BJ (cell line): ENCODE measurements around the gene TTYH2. TPM values are rescaled to one million over a fixed set of nuclear protein-coding genes. Genes with fewer than 3 reads are reported as not detected.

Experiments
- CTCF ChIA-PET: fragments of 350-600 bp; formaldehyde crosslinking; extraction: SDS; loops from one replicate; lab custom pipeline; 2021; ENCODE audit warnings: antibody characterized with exemption, inconsistent platforms; lab: Yijun Ruan, JAX
- POLR2A ChIA-PET: fragments of 300-600 bp; sonication (Branson Sonifier 250); formaldehyde crosslinking; extraction: SDS; loops from one replicate; lab custom pipeline; 2021; ENCODE audit warnings: antibody characterized with exemption; lab: Charles Lee
- DNase-seq: peaks from one replicate; pipeline ENCODE4 v3.0.0-alpha.2; 2011; ENCODE audit warnings: low read depth
- H3K27me3 ChIP-seq: 2 replicates; pipeline ENCODE4 v1.6.0; 2011; ENCODE audit warnings: low read length; ENCODE audit not compliant: control insufficient read depth, insufficient read depth
- H3K36me3 ChIP-seq: 2 replicates; pipeline ENCODE4 v1.5.1; 2011; ENCODE audit warnings: low read length; ENCODE audit not compliant: control insufficient read depth, insufficient read depth
- H3K4me3 ChIP-seq: 2 replicates; pipeline ENCODE4 v1.5.1; 2011; ENCODE audit warnings: low read depth, mild to moderate bottlenecking, control low read depth, low read length
- polyA plus RNA-seq: library from polyadenylated mRNA; depleted of rRNA; stranded (reverse); fragments of >200 nt; gene quantifications from 2 replicates; pipeline ENCODE4 v1.2.3, GENCODE V29; 2011
- TF ChIP-seq, protein P1 (sequence below): IDR thresholded peaks from 2 replicates; pipeline ENCODE4 v1.5.1; 2011; ENCODE audit warnings: low read depth, mild to moderate bottlenecking, control low read depth, inconsistent platforms, low read length, moderate library complexity; ENCODE audit not compliant: insufficient read depth

TTYH2 gene
- polyA plus RNA-seq, 1 experiment = 2.7 TPM

- ChIA-PET POLR2A (no interaction called here), CTCF (no interaction called here)
- Histone ChIP-seq H3K27me3 (no peaks in the 10 kb centered on the region), H3K36me3 (no peaks in the 10 kb centered on the region), H3K4me3 (no peak overlapping the region)
- no peak for DNase-seq
- TF ChIP-seq, protein P1, sequence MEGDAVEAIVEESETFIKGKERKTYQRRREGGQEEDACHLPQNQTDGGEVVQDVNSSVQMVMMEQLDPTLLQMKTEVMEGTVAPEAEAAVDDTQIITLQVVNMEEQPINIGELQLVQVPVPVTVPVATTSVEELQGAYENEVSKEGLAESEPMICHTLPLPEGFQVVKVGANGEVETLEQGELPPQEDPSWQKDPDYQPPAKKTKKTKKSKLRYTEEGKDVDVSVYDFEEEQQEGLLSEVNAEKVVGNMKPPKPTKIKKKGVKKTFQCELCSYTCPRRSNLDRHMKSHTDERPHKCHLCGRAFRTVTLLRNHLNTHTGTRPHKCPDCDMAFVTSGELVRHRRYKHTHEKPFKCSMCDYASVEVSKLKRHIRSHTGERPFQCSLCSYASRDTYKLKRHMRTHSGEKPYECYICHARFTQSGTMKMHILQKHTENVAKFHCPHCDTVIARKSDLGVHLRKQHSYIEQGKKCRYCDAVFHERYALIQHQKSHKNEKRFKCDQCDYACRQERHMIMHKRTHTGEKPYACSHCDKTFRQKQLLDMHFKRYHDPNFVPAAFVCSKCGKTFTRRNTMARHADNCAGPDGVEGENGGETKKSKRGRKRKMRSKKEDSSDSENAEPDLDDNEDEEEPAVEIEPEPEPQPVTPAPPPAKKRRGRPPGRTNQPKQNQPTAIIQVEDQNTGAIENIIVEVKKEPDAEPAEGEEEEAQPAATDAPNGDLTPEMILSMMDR = no peak
Measured at GRCh38 chr17:74233937-74234336, 20.6 kb downstream of the TTYH2 start.

- H3K4me3 ChIP-seq = no peak overlapping the region
- no peaks in the 10 kb centered on the region for H3K27me3 ChIP-seq
- CTCF ChIA-PET = no interaction called here
- POLR2A ChIA-PET = no interaction called here
- TF ChIP-seq, protein P1 = no peak
- no peak for DNase-seq
- no peaks in the 10 kb centered on the region for H3K36me3 ChIP-seq
Measured at GRCh38 chr17:74234486-74234885, 21.1 kb downstream of the TTYH2 start.

DNA sequence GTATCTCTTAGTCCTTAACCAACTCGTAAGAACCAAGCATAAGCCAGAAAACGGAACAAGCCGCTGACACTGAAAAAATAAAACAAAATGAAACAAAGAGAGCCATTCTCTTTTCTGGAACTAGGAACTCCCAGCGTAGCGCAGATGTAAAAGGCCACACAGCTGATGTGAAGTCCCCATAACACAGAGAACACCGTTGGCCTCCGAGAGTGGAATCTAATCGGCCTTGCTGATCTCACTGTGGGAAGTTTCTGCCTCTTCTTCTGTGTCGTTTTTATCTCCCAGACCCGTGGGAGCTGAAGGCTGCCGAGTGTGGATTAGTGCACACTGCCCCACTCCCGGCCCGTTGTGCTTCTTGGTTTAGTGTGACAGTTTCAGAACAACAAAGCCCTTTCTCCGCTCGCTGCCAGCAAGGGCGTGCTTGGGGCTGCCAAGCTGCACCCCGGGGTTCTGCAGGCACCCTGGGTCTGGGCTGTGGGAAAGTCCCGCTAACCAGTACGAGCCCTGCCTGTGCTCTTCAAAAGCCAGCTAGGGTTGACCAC, 21.7 kb downstream of the TTYH2 start:
- no peaks in the 10 kb centered on the region for H3K36me3 ChIP-seq
- no peak for DNase-seq
- no peak overlapping the region for H3K4me3 ChIP-seq
- TF ChIP-seq, protein P1 = no peak
- ChIA-PET CTCF (no interaction called here), POLR2A (no interaction called here)
- no peaks in the 10 kb centered on the region for H3K27me3 ChIP-seq

DNA sequence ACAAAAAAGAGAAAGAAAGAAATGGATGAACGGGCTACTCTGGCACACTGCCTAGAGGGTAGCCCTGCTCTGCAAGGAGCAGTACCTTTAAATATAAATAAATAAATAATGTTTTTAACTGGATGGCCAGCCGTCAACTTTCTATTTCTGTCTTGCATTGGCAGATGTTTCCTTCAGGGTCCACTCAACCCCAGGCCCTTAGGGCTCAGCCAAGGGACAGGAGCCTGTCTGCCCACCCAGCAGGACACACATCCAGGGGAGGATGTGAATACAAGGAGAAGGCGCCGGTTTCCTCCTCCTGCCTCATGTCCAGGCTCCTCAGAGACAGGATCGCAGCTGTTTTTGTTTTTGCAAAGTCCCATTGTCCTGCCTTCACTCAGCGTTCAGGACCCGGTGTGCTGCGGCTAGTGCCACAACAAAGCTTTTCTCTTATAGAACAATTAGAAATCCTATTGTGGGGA, 22.6 kb downstream of the TTYH2 start:
- ChIA-PET POLR2A (no interaction called here), CTCF (no interaction called here)
- Histone ChIP-seq H3K27me3 (no peaks in the 10 kb centered on the region), H3K4me3 (no peak overlapping the region), H3K36me3 (no peaks in the 10 kb centered on the region)
- DNase-seq = no peak
- TF ChIP-seq, protein P1 = no peak

- no peak for DNase-seq
- POLR2A ChIA-PET = no interaction called here
- CTCF ChIA-PET = interaction anchor here (0.6 to 0.7 kb wide), 2 partner anchors 14 to 23 kb away, joined by 3 to 4 read pairs; no protein-coding TSS in a partner anchor
- H3K27me3 ChIP-seq = no peaks in the 10 kb centered on the region
- no peaks in the 10 kb centered on the region for H3K36me3 ChIP-seq
- TF ChIP-seq, protein P1 = no peak
- H3K4me3 ChIP-seq = no peak overlapping the region
Measured at GRCh38 chr17:74237321-74237720, 23.9 kb downstream of the TTYH2 start.
